Measurements from ENCODE around the gene CFHR1.

GRCh38 chr1:196866974-196867373 is 47.4 kb downstream of the CFHR1 start:
- TF ChIP-seq POLR2A (IDR thresholded peaks at IDR 0.05; ENCODE audit: low read depth, low read length) = no peak
- no peak for TF ChIP-seq POLR2AphosphoS5 (IDR thresholded peaks at IDR 0.05; ENCODE audit: low read depth, low read length)

Data from GM12892 (cell line).